ENCODE measurements around the gene NABP1. TPM values are rescaled to one million over a fixed set of nuclear protein-coding genes. Genes with fewer than 3 reads are reported as not detected.

NABP1 gene
- total RNA-seq, 1 donor from 2014 or later, result 86.0 TPM

DNA sequence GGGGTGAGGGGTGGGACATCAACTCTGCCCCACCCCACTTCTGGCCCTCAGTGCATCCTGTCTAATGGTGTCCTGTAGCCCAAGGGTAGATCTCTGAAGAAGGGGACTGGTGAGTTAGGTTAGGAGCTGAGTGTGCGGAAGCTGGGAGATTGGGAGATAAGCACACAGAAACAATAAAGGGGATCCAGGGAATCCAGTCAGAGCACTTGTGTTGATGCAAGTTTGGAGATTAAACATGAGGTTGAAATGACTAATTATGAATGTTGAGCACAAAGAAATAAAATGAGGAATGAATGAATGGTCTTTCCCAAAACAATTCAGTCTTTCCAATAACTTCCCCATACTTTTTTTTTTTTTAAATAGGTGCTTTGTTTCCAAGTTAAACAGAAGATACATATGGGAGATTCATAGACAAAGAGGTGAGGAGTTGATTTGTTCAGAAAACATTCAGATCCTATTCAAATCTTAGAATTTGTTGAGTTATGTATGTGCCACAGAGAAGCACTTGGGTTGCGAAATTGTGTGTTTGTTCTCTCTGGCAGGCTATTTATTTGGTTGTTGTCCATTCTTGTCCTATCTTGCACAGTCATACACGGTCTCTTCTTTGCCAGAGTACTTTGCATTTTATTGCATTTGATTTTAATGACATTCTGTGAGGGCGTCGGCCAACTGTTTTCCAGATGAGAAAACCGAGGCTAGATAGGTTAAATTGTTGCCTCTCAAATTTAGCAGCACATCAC is 31.6 kb upstream of the NABP1 start:
- Mint-ChIP-seq H3K27me3 (no peaks in the 10 kb centered on the region), H3K36me3 (ENCODE audit: low read depth) (no peaks in the 10 kb centered on the region), H3K4me1 (peaks cover 11% of the 10 kb centered on the region), H3K4me3 (no peak overlapping the region), H3K9me3 (no peaks in the 10 kb centered on the region), H3K27ac (no peak overlapping the region)
- ATAC-seq (ENCODE audit: low read depth) (no peak), DNase-seq (no peak)
- ChIA-PET POLR2A (no interaction called here), CTCF (no interaction called here)
- intact Hi-C loops (cut with micrococcal nuclease), result no loop called here
- TF ChIP-seq, protein P1, sequence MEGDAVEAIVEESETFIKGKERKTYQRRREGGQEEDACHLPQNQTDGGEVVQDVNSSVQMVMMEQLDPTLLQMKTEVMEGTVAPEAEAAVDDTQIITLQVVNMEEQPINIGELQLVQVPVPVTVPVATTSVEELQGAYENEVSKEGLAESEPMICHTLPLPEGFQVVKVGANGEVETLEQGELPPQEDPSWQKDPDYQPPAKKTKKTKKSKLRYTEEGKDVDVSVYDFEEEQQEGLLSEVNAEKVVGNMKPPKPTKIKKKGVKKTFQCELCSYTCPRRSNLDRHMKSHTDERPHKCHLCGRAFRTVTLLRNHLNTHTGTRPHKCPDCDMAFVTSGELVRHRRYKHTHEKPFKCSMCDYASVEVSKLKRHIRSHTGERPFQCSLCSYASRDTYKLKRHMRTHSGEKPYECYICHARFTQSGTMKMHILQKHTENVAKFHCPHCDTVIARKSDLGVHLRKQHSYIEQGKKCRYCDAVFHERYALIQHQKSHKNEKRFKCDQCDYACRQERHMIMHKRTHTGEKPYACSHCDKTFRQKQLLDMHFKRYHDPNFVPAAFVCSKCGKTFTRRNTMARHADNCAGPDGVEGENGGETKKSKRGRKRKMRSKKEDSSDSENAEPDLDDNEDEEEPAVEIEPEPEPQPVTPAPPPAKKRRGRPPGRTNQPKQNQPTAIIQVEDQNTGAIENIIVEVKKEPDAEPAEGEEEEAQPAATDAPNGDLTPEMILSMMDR (IDR thresholded peaks at IDR 0.05), result no peak

DNA sequence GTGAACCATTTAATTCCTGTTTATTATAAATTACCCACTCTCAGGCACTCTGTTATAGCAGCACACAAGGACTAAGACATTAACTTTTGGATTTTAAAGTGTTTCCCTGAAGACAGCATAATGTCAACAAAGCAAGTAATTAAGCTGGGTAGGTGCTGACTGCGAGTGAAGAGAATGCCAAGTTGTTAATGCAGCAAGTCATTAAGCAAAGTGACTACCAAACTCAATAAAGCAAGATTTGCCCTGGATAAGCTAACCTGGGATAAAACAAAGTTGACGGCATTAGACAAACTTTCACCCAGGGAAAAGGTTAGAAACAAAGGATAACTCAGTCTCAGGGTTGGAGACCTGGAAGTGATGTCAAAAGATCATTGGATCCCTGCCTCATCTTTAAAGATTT is 28.4 kb upstream of the NABP1 start:
- TF ChIP-seq, protein P1 (IDR thresholded peaks at IDR 0.05), result no peak
- ChIA-PET POLR2A (interaction anchor here (2.4 to 3.5 kb wide), 2 partner anchors 17 to 28 kb away, joined by 7 to 26 read pairs; partner anchors contain the start of gene NABP1), CTCF (no interaction called here)
- intact Hi-C loops (cut with micrococcal nuclease), result no loop called here
- Mint-ChIP-seq H3K4me3 (no peak overlapping the region), H3K27me3 (no peaks in the 10 kb centered on the region), H3K9me3 (no peaks in the 10 kb centered on the region), H3K27ac (no peak overlapping the region), H3K36me3 (ENCODE audit: low read depth) (no peaks in the 10 kb centered on the region), H3K4me1 (peaks cover 16% of the 10 kb centered on the region)
- DNase-seq (no peak), ATAC-seq (ENCODE audit: low read depth) (no peak)

DNA sequence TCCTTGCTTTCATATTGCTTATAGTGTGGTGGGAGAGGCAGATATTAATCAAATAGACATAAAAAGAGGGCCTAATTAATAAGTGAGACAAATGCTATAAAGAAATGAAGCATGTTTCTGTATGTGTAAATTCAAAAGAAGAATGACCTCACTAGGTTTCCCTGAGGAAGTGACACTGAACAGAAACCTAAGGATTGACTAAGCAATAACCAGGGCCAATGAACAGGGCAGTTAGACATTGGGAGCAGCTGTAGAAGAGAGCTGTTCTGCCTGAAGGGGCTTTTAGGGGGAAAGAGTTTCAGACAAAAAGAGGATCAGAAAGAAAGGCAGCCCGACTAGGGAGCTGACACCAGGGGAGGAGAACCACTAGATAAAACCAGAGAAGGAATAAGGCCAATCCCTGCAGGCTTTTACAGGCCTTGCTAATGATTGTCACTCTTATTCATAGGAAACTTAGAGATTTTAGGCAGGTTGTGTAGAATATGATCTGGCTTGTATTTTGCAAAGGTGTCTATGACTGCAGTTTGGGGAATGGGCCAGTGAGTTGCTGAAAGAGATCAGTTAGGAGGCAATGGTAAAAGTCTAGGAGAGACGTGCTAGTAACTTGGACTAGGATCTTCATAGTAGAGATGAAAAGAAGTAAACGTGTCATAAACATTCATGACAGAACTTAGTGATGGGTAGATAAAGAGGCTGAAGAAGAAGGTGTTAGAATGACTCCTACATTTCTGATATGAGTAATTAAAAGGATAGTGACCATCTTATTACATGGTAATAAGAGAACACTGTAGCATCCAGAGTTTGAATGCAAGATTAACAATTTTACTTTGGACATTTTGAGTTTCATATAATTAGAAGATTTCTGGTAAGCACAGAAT is 26.8 kb upstream of the NABP1 start:
- intact Hi-C loops (cut with micrococcal nuclease), result loop anchor here (1.0 to 2.0 kb wide), 3 partner anchors 26 to 34 kb away; no protein-coding TSS in a partner anchor
- ATAC-seq (ENCODE audit: low read depth) (peak; percentile 83), DNase-seq (no peak)
- H3K4me1 Mint-ChIP-seq, result peaks cover 14% of the 10 kb centered on the region
- no peaks in the 10 kb centered on the region for H3K9me3 Mint-ChIP-seq
- no peaks in the 10 kb centered on the region for H3K27me3 Mint-ChIP-seq
- peak overlapping the region; percentile 38 for H3K27ac Mint-ChIP-seq
- ChIA-PET CTCF (no interaction called here), POLR2A (interaction anchor here (0.9 to 3.5 kb wide), 4 partner anchors 13 to 34 kb away, joined by 4 to 26 read pairs (median 6); partner anchors contain the start of gene NABP1)
- TF ChIP-seq, protein P1 (IDR thresholded peaks at IDR 0.05), result no peak
- no peak overlapping the region for H3K4me3 Mint-ChIP-seq
- H3K36me3 Mint-ChIP-seq (ENCODE audit: low read depth), result no peaks in the 10 kb centered on the region

DNA sequence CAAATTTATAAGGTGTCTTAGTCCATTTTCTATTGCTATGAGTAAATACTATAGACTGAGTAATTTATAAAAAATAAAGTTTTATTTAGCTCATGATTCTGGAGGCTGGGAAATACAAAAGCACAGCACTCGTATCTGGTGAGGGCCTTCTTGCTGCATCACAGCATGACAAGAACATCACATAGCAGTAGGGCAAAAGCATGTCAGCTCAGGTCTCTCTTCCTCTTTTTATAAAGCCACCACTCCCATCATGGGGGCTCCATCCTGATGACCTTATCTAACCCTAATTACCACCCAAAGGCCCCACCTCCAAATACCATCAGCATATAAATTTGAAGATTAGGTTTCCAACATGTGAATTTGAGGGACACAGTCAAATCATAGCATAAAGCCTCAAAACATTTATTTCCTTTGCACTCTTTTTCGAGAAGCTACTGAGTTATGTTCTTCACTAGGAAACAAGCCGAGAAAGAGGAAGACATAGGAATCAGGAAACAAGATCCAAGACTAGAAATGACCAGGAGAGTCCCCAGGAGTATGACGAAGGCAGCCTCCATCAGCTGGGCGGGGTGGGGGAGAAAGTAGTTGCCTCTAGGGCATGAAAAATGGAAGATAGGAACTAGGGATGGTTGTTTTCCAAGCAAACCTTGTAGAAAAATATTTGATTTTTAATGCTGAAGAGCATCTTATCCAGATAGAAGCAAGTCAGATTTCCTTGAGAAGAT is 24.1 kb upstream of the NABP1 start:
- ATAC-seq (ENCODE audit: low read depth) (no peak), DNase-seq (no peak)
- Mint-ChIP-seq H3K4me1 (peaks cover 14% of the 10 kb centered on the region), H3K27me3 (no peaks in the 10 kb centered on the region), H3K36me3 (ENCODE audit: low read depth) (no peaks in the 10 kb centered on the region), H3K27ac (no peak overlapping the region), H3K4me3 (no peak overlapping the region), H3K9me3 (no peaks in the 10 kb centered on the region)
- TF ChIP-seq, protein P1 (IDR thresholded peaks at IDR 0.05), result no peak
- CTCF ChIA-PET, result no interaction called here
- intact Hi-C loops (cut with micrococcal nuclease), result no loop called here
- POLR2A ChIA-PET, result interaction anchor here (0.7 to 2.6 kb wide), 2 partner anchors 11 to 24 kb away, joined by 4 to 32 read pairs; partner anchors contain the start of gene NABP1

Measured in activated B cell treated with CpG ODN at 0.5 μM for 24 hours (primary cell).